Measurements from ENCODE around the gene SMIM22.

The SMIM22 gene, protein sequence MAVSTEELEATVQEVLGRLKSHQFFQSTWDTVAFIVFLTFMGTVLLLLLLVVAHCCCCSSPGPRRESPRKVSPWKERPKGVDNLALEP

DNA sequence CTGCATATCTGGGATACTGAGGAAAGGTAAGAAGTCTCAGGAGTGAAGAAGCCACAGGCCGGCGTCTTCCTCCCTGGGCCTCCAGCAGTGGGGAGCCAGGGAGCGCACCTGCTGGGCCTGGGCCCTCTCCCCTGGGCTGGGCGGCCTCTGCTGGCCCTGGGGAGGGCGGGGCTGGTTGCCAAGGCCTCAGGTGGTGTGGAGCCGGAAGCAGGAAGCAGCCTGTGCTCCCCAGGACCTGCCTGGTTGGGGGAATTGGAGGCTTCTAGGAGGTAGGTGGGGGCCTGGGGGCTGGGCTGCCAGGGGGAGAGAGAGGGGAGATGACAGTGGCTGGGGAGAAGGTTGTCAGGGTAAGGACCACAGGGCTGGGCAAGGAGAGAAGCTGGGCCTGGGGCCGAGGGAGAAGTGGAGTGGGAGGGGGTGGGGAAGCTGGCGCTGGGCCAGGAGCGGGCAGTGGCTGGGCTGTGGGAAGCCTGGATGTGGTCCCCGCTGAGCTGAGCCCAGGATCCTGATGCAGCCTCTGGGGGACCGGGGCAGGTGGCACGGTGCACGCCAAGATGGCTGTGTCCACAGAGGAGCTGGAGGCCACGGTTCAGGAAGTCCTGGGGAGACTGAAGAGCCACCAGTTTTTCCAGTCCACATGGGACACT, at the start of gene SMIM22:
Gene SMIM22, plus strand, starts transcription at position 189 of the 647 bp plus-strand sequence. Its CDS starts 366 bp downstream, at position 555.
- DNase-seq = no peak

DNA sequence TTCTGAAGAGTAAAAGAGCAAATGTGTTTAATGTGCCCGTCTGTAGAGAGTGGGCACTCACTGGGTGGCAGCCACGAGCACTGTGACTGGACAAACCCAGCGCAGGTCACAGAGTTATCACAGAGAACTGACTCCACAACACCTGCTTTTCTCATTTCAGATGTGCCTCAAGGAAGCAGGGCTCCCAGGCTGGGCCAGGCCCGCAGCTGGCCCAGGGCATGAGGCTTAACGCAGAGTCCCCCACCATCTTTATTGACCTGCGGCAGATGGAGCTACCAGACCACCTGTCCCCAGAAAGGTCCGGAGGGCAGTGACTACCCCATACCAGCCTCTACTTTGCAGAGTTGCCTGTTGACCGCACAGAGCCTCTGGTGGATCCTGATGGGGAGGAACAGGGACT, 49.0 kb upstream of the SMIM22 start:
- DNase-seq = no peak

DNA sequence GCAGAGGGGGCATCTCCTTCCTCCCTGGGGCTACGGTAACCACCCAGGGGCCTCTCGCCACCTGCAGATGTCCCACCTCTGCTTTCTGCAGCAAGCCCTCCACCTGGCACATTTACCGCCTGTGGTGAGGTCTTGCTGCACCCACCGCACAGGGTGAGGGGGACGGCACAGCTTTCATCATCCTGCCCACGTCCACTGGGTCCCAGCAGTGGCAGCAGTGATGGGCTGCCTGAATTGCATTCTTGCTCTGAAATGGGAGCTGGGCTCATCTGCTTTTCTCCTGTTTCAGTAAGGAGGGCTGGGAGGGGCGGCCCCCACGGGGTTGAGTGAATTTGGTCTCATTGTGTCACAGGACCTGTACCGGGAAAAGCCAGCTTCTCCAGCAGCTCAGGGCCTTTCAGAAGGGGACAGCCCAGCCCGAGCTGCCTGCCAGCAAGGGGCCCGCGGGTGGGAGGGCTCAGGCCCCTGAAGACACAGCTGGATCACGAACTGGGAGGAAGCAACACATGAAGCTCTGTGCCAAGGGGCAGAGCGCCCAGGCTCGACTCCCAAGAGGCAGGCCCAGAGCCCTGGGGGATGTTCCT, 48.1 kb upstream of the SMIM22 start:
- DNase-seq = no peak

DNA sequence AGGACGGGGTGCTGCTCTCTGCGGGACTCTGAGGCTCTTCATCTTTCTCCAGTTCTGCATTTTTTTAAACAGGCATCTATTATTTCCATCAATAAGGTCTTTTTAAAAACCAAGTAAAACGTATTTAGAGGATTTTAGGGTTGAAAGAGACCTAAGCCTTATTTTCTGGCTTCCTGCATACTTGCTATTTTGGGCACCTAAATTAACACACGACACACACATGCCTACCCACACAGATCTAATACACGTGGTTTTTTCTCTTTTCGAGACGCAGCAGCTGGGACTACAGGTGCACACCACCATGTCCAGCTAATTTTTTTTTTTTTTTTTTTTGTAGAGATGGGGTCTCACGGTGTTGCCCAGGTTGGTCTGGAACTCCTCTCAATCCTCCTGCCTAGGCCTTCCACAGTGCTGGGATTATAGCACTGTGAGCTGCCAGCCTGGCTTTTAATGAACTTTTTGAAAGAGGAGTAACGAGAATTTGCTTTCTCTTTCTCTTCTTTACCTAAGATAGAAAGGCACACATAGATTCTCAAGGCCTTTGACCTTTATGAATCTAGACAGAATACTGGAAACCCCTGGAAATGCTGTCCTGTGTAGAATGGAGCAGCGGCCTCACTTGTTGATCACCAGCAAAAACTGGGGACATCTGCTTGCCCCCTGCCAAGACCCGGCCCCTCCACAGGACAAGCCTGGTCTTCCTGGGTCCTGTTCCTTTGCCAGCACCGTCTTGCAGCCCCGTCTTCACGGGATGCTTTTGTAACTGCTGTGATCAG, 47.1 kb upstream of the SMIM22 start:
- DNase-seq = no peak

DNA sequence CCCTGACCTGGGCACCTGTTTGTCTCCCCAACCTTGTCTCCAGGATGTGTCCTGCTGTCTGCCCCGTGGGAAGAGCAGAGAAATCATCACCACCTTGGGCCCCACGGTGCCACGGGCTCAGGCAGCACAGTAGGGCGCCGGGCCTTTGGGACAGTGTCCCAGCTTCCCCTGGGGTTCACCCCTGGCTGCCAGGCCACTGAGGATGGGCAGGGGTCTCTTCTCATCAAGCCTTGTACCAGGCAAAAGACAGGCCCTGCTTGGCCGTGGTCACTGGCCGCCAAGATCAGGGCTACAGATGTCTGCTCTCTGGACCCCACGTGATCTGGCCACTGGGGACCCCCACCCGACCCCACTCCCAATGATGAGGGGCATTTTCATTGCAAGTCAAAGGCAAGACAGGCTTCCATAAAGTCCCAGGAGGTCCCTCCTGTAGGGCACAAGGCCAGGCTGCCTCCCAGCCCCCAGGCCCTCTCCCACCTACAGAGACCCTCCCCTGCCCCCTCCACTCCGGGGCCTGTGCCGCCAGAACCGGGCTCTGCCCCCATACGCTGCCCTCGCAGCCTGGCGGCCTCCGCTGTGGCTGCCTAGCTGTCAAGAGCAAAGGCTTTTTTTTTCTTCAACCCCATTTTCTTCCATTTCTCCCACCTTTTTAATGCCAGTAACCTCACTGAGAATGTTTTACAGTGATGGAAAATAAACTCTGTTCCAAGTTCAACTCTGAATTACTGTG, 46.3 kb upstream of the SMIM22 start:
- DNase-seq = no peak

DNA sequence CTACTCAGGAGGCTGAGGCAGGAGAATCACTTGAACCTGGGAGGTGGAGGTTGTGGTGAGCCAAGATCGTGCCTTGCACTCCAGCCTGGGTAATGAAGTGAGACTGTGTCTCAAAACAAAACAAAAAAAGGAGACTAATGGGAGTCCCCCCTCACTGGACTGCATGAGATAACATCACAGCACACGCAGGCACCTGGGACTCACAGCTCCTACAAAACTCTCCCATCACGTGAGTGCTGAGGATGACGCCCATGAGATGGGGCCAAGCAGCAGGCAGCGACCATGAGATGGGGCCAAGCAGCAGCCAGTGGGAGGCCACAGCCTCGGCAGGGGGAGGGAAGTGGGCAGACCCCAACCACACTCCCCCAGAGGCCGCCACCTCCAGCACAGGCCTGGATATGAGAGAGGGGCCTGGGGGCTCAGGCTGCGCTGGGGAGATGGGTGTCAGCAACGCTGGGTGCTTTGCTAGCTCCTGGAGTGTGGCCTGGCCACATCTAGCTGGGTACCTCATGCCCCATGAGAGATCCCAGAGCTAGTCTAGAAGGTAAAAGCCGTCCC, 45.4 kb upstream of the SMIM22 start:
- DNase-seq = no peak

DNA sequence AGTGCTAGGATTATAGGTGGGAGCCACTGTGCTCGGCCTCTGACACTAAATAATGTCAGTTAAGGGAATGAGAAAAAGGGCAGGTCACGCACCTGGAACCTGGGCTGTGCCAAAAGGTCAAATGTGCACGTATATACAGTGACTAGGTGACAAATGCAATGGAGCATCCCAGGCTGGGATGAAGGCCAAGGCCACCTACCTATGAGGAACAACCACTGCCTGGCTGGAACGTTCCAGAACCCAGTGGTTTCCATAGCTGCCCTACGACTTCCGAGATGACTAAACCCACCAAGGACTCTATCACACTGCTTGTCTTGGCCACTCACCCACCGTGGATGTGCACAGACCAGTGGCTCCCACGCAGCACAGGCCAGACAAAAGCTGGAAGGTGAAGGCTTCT, 44.3 kb upstream of the SMIM22 start:
- no peak for DNase-seq

DNA sequence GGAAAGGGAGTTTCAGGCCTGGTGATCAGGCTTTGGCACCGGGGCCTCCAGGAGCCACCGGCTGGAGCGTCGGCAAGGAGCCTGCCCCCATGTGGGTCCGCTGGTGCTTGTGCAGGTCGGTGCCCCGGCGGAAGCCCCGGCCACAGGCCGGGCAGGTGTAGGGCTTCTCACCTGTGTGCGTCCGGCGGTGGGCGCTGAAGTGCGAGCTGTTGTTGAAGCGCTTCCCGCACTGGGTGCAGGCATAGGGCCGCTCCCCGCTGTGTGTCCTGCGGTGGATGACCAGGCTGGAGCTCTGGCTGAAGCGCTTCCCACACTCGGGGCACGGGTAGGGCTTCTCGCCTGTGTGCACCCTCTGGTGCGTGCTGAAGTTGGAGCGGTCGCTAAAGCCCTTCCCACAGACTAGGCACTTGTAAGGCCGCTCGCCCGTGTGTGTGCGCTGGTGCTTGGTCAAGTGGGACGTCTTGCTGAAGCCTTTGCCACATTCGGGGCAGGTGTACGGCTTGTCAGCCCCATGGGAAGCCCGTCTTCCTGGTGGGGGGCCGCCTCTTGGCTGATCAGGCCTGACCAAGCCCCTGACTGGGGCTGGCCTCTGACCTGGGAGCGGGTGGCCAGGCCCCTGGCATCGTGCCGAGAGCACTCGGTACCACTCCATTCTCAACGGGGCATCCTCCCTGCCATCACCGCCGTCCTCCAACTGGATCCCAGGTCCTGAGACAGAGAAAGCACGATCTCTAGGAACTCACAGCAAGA, 42.6 kb upstream of the SMIM22 start:
- no peak for DNase-seq

DNA sequence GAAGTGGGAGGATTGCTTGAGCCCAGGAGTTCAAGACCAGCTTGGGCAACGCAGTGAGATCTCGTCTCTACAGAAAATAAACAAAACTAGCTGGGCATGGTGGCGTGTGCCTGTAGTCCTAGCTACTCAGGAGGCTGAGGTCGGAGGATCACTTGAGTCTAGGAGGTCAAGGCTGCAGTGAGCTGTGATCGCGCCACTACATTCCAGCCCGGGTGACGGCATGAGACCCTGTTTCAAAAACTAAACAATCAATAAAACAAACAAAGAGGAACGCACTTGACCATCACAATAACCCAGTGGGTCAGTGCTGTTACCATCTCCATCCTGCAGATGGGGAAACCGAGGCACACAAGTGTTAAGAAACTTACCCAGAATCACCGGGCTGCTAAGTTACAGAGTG, 41.9 kb upstream of the SMIM22 start:
- no peak for DNase-seq

DNA sequence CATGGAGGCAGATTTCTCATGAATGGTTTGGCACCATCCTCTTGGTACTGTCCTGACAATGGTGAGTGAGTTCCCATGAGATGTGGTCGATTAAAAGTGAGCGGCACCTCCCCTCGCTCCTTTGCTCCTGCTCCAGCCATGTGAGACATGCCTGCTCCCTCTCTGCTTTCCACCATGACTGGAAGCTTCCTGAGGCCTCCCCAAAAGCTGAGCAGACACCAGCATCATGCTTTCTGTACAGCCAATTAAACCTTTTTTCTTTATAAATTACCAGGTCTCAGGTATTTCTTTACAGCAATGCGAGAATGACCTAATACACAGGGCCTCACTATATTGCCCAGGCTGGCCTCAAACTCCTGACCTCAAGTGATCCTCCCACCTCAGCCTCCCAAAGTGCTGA, 40.3 kb upstream of the SMIM22 start:
- no peak for DNase-seq

DNA sequence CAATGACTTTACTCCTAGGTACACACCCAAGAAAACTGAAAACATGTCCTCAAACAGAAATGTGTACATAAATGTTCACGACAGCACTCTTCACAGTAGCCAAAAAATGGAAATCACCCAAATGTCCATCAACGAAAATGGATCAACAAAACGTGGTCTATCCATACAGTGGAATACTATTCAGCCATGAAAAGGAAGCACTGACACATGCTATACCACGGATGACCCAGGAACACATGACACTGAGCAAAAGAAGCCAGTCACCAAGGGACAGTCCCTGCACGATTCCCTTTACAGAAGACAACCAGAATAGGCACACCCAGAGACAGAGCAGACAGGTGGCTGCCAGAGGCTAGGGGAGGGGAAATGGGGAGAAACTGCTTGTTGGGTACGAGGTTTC, 39.5 kb upstream of the SMIM22 start:
- DNase-seq = no peak

DNA sequence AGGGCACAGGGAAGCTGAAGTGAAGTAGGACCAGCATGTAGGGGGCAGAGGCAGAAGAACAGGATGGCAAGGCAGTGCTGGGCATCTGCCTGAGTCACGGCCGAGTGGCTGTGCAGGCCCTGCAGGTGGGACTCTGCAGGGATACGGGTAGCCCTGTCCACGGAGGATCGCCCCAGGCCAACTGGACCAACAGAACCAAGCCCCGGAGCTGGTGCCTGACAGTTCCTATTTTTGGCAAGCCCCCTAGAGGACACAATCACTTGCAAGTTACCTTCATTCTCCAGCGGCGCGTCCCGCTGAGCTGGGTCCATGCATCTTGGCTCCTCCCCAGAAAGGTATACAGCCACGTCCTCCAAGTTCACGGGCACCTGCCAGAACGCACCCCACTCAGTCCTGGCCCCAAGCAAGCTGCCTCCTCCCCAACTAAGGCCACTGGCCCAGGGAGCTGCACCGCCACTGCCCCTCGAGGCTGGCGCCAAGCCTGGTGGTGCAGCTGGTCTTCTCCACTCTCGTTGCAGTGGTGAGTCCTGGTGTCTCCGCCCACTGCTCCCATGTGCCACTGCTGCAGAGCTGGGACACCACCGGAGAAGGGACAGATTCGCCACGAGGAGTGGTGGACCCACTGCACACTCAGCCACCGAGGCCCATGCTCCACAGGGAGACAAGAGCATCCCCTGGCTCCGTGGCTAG, 34.8 kb upstream of the SMIM22 start:
- no peak for DNase-seq

DNA sequence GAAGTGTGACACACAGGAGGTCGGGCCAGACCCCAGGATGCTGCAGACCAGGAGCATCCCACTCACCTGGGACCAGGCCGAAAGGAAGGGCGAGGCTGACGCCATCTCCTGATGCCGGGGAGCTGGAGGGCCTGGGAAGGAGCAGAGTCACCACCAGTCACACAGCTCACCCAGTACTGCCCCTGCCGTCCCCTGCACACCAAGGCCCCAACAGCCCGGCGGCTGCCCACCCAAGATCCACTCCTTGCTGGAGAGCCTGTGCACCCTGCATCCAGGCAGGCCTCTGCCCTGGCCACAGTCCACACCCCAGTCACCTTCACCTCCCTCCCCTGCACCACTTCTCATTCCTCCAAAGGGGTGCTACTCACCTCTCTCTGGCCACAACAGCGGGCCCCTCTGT, 33.0 kb upstream of the SMIM22 start:
- no peak for DNase-seq

DNA sequence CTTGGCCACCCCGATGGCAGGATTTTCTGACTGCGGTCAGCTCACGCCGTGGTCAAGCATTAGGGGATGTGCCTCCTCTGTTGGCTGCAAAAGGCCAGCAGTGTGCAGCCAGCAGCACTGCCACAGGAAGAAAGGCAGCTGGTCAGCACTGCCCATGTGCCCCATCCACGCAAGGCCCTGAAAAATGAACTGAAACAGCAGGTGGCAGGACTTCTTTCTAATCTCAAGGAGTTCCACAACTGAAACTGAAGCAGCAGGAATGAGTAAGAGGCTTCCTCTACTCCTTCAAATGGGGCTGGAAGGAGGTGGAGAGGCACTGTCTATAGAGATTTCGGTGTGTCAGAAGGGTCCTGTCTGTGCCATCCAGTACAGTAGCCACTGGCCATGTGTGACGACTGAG, 31.4 kb upstream of the SMIM22 start:
- DNase-seq = no peak

DNA sequence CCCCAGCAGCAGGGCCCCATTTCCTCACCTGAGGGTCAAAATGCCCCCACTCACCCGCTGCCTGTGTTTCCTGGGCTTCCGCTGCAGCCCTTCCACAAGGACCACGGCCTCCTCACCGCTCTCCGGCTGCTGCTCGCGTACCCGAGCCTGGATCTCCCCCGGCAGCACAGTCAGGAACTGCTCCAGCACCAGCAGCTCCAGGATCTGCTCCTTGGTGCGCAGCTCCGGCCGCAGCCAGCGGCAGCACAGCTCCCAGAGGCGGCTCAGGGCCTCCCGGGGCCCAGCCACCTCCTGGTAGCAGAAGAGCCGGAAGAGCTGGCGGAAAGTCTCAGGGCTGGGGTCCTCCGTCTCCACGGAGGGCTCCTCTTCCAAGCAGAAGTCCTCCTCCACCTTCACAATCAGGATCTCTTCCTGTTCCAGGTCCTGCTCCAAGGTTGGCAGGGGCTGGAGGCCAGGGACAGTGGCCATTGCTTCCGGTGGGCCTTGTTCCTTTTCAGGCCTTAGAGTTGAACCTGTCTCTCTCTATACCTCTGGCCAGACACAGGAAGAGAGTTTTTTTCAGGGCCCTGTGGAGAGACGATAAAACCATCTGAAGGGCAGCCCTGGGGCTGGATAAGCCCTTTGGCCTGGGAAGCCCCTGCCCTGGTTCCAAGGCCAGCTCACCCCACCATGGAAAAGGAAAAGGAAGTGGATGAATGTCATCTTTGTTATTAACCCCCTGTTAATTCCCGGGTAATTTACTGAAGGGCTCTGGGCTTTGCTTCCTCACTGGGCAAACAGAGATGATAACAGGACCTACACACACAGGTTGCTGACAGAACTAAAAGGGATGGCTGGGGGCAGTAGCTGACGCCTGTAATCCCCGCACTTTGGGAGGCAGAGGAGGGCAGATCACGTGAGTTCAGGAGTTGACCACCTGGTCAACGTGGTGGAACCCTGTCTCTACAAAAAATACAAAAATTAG, 29.4 kb upstream of the SMIM22 start:
- DNase-seq = no peak

DNA sequence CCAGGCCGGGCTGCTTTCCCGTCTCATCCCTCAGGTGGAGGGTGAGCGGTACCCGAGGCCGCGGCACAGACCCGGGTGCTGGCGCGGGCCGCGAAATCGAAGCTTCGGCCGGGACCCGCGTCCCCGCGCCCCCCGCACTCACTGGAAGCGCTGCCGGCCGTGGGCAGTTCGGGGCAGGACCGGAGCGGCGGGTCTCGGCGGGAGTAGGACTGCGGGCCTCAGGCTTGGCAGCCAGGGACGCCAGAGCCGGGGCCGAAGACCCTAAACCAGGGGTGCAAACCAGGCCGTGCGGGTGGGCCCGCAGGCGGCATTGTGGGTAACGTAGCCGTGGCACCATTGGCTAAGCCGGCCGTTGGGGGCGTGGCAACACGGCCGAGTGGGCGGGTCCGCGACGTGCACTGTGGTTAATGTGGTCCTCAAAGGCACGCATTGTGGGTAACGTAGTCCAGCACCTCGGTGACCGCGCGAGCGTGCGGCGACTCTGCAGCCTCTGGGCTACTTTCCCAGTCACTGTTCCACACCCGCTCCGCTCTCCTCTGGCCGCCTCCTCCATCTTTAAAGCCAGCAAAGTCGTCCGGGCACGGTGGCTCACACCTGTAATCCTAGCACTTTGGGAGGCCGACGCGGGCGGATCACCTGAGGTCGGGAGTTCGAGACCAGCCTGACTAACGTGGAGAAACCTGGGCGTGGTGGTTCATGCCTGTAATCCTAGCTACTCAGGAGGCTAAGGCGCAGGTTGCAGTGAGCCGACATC, 28.1 kb upstream of the SMIM22 start, which contains the start of gene ZNF500:
Gene ZNF500, minus strand, starts transcription at position 288 of the 754 bp plus-strand sequence. CDS start 1,184 bp downstream, outside the sequence.
- DNase-seq = peak; percentile 89

DNA sequence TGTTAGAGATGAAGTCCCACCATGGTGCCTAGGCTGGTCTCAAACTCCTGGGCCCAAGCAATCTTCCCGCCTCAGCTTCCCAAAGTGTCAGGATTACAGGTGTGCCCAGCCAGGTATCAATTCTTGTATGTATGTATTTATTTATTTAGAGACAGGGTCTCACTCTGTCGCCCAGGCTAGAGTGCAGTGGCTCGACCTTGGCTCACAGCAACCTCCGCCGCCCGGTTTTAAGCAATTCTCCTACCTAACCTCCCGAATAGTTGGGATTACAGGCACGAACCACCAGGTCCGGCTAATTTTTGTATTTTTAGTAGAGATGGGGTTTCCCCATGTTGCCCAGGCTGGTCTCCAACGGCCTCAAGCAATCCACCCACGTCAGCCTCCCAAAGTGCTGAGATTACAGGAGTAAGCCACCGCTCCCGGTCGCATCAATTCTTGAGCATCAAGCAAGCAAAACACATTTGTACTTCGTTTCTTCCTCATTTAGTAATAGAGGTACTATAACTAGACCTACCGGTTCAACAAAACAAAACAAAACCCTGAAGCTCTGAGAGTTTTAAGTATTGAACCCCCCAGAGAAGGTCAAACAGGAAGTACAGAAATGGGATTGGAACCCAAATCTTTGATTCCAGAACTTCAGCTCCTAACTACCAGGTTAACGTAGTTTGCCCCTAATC, 27.2 kb upstream of the SMIM22 start:
- no peak for DNase-seq

DNA sequence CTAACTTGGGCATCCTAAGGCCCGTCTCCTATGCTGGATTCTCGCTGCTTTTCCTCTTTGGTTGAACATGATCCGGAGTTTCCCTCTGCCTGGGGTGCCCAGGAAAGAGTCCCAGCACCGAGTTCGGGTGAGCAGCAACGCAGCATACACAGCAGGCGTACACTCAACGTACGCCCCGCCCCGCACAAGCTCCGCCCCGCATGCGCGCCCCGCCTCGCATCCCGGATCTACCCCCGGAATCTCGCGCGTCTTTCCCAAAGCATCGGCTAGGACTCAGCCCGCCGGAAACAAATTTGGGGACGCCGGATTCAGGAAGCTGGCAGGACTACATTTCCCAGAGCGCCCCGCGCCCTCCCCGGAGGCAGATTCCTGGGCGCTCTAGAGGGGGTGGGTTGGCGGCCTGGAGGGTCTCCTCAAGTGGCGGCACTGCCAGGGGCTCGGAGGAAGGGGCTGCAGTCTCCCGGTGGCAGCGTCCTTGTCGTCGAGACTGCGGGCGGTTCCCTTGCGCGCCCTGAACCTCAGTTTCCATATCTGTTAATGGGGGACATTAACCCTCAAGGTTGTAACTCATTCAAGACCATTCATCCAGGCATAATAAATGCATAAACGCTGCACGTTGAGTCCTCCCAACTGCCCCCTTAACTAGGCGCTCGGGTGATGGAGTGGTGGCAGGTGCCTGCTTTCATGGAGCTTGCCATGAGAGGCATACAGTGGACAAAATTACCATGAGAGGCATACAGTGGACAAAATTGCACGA, 26.4 kb upstream of the SMIM22 start:
- peak; percentile 96 for DNase-seq

Measured in HCEC 1CT (cell line).